WTC11 (cell line): ENCODE results near the gene IFI27. TPM values are rescaled to one million over a fixed set of nuclear protein-coding genes. Genes with fewer than 3 reads are reported as not detected.
A peak's percentile ranks its signal among the peaks of the same experiment; 100 is the strongest.

Source experiments
- ATAC-seq: fragments of 200-7000 bp; cut with Tn5 transposase; 2 replicates; pipeline ENCODE4 v1.10.0; 2021; ENCODE audit warnings: mild to moderate bottlenecking, moderate library complexity
- CTCF ChIA-PET: fragments of 300-600 bp; sonication (Branson Sonifier 250); formaldehyde crosslinking; loops from one replicate; lab custom pipeline; 2021; ENCODE audit warnings: antibody characterized with exemption; lab: Charles Lee
- POLR2A ChIA-PET: fragments of 350-600 bp; sonication (Branson Sonifier 250); formaldehyde crosslinking; loops from one replicate; lab custom pipeline; 2021; ENCODE audit warnings: antibody characterized with exemption; lab: Charles Lee
- DNase-seq: peaks from one replicate; pipeline ENCODE4 v3.0.0; 2021; ENCODE audit warnings: low spot score
- H3K27ac Mint-ChIP-seq: 2 replicates; pipeline ENCODE4 v1.8.0; 2021; ENCODE audit warnings: mixed read lengths
- H3K27me3 Mint-ChIP-seq: 2 replicates; pipeline ENCODE4 v1.8.0; 2021; ENCODE audit warnings: low read depth, mild to moderate bottlenecking, moderate library complexity, mixed read lengths
- H3K36me3 Mint-ChIP-seq: 2 replicates; pipeline ENCODE4 v1.8.0; 2021; ENCODE audit warnings: mixed read lengths
- H3K4me1 Mint-ChIP-seq: 2 replicates; pipeline ENCODE4 v1.8.0; 2022; ENCODE audit warnings: mixed read lengths
- H3K4me3 Mint-ChIP-seq: 2 replicates; pipeline ENCODE4 v1.8.0; 2021; ENCODE audit warnings: mild to moderate bottlenecking, moderate library complexity, mixed read lengths
- H3K9me3 Mint-ChIP-seq: 2 replicates; pipeline ENCODE4 v1.8.0; 2021; ENCODE audit warnings: mixed read lengths
- ATF1 ChIP-seq: sonication (generic); formaldehyde crosslinking; IDR thresholded peaks from 2 replicates; pipeline ENCODE4 v1.8.1; 2023; ENCODE audit warnings: mild to moderate bottlenecking, moderate library complexity, missing genetic modification reagents
- GTF2I ChIP-seq: fragments of 250-450 bp; sonication (Bioruptor Pico); conservative IDR thresholded peaks from 2 replicates; pipeline ENCODE4 v1.4.0; 2021; ENCODE audit warnings: mild to moderate bottlenecking
- IRF2 ChIP-seq: sonication (generic); formaldehyde crosslinking; IDR thresholded peaks from 2 replicates; pipeline ENCODE4 v1.8.0; 2022; ENCODE audit warnings: low read depth, missing genetic modification reagents, borderline replicate concordance
- JUN ChIP-seq: sonication (generic); formaldehyde crosslinking; IDR thresholded peaks from 2 replicates; pipeline ENCODE4 v1.8.0; 2023; ENCODE audit warnings: mild to moderate bottlenecking, missing genetic modification reagents
- KAT7 ChIP-seq: sonication (generic); formaldehyde crosslinking; IDR thresholded peaks from 2 replicates; pipeline ENCODE4 v1.8.1; 2023; ENCODE audit warnings: missing genetic modification reagents, mild to moderate bottlenecking, borderline replicate concordance
- NFATC4 ChIP-seq: fragments of 250-450 bp; sonication (Bioruptor Pico); IDR thresholded peaks from 2 replicates; pipeline ENCODE4 v1.9.0; 2021; ENCODE audit warnings: mild to moderate bottlenecking
- PREB ChIP-seq: sonication (generic); formaldehyde crosslinking; IDR thresholded peaks from 2 replicates; pipeline ENCODE4 v1.8.1; 2022; ENCODE audit warnings: mild to moderate bottlenecking, missing genetic modification reagents, moderate library complexity, borderline replicate concordance
- SMAD4 ChIP-seq: sonication (generic); formaldehyde crosslinking; IDR thresholded peaks from 2 replicates; pipeline ENCODE4 v1.8.0; 2022; ENCODE audit warnings: mild to moderate bottlenecking, missing genetic modification reagents
- ZMAT4 ChIP-seq: fragments of 250-450 bp; sonication (Bioruptor Pico); IDR thresholded peaks from 2 replicates; pipeline ENCODE4 v1.9.0; 2021; ENCODE audit warnings: mild to moderate bottlenecking
- ZNF281 ChIP-seq: sonication (generic); formaldehyde crosslinking; IDR thresholded peaks from 2 replicates; pipeline ENCODE4 v1.8.0; 2023; ENCODE audit warnings: mild to moderate bottlenecking, missing genetic modification reagents
- ZNF512 ChIP-seq: sonication (generic); formaldehyde crosslinking; IDR thresholded peaks from 2 replicates; pipeline ENCODE4 v1.8.1; 2022; ENCODE audit warnings: missing genetic modification reagents, borderline replicate concordance
- total RNA-seq: library from RNA; stranded (reverse); gene quantifications from 3 replicates; pipeline ENCODE4 v1.2.3, GENCODE V29; 2021
- TF ChIP-seq, protein P1 (sequence below): sonication (generic); formaldehyde crosslinking; IDR thresholded peaks from 2 replicates; pipeline ENCODE4 v1.8.0; 2022; ENCODE audit warnings: mild to moderate bottlenecking, missing genetic modification reagents
- TF ChIP-seq, protein P2 (sequence below): sonication (generic); formaldehyde crosslinking; IDR thresholded peaks from 2 replicates; pipeline ENCODE4 v1.8.0; 2022; ENCODE audit warnings: missing genetic modification reagents

Gene IFI27
- total RNA-seq, 1 experiment from 2014 or later: 1.8 TPM

GRCh38 chr14:94164685-94165431 lies 54.3 kb downstream of the IFI27 start:
- Mint-ChIP-seq H3K4me1 (peaks cover 20% of the 10 kb centered on the region), H3K27me3 (peaks cover 4% of the 10 kb centered on the region), H3K4me3 (peak overlapping the region; percentile 45), H3K9me3 (peaks cover 4% of the 10 kb centered on the region; the same call in 1 of the 2 replicates), H3K27ac (no peak overlapping the region), H3K36me3 (no peaks in the 10 kb centered on the region)
- TF ChIP-seq GTF2I (CRISPR knock-in tag) (no peak), NFATC4 (CRISPR knock-in tag) (no peak), ZNF512 (CRISPR knock-in tag) (no peak), JUN (CRISPR knock-in tag) (no peak), ZNF281 (no peak), ZMAT4 (CRISPR knock-in tag) (no peak), KAT7 (CRISPR knock-in tag) (no peak), IRF2 (no peak), SMAD4 (CRISPR knock-in tag) (no peak), PREB (CRISPR knock-in tag) (no peak), ATF1 (CRISPR knock-in tag) (no peak)
- TF ChIP-seq, protein P1, sequence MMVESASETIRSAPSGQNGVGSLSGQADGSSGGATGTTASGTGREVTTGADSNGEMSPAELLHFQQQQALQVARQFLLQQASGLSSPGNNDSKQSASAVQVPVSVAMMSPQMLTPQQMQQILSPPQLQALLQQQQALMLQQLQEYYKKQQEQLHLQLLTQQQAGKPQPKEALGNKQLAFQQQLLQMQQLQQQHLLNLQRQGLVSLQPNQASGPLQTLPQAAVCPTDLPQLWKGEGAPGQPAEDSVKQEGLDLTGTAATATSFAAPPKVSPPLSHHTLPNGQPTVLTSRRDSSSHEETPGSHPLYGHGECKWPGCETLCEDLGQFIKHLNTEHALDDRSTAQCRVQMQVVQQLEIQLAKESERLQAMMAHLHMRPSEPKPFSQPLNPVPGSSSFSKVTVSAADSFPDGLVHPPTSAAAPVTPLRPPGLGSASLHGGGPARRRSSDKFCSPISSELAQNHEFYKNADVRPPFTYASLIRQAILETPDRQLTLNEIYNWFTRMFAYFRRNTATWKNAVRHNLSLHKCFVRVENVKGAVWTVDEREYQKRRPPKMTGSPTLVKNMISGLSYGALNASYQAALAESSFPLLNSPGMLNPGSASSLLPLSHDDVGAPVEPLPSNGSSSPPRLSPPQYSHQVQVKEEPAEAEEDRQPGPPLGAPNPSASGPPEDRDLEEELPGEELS (CRISPR knock-in tag): no peak
- TF ChIP-seq, protein P2, sequence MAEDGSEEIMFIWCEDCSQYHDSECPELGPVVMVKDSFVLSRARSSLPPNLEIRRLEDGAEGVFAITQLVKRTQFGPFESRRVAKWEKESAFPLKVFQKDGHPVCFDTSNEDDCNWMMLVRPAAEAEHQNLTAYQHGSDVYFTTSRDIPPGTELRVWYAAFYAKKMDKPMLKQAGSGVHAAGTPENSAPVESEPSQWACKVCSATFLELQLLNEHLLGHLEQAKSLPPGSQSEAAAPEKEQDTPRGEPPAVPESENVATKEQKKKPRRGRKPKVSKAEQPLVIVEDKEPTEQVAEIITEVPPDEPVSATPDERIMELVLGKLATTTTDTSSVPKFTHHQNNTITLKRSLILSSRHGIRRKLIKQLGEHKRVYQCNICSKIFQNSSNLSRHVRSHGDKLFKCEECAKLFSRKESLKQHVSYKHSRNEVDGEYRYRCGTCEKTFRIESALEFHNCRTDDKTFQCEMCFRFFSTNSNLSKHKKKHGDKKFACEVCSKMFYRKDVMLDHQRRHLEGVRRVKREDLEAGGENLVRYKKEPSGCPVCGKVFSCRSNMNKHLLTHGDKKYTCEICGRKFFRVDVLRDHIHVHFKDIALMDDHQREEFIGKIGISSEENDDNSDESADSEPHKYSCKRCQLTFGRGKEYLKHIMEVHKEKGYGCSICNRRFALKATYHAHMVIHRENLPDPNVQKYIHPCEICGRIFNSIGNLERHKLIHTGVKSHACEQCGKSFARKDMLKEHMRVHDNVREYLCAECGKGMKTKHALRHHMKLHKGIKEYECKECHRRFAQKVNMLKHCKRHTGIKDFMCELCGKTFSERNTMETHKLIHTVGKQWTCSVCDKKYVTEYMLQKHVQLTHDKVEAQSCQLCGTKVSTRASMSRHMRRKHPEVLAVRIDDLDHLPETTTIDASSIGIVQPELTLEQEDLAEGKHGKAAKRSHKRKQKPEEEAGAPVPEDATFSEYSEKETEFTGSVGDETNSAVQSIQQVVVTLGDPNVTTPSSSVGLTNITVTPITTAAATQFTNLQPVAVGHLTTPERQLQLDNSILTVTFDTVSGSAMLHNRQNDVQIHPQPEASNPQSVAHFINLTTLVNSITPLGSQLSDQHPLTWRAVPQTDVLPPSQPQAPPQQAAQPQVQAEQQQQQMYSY (CRISPR knock-in tag): no peak
- CTCF ChIA-PET: interaction anchor here (0.6 to 3.5 kb wide), 11 partner anchors 9 to 229 kb away, joined by 3 to 28 read pairs (median 5); partner anchors contain the start of gene PPP4R4
- POLR2A ChIA-PET: interaction anchor here (1.0 kb wide), 1 partner anchor 10 kb away, joined by 6 read pairs; no protein-coding TSS in a partner anchor
- ATAC-seq (peak; percentile 66), DNase-seq (peak; percentile 34)
